Fibroblast of mammary gland (primary cell): ENCODE measurements around the gene RPH3AL.

Source experiments
- DNase-seq: peaks from one replicate; pipeline ENCODE4 v3.0.0-alpha.2; 2010; ENCODE audit warnings: low read depth
- H3K4me3 ChIP-seq: 2 replicates; pipeline ENCODE4 v1.5.1; 2011; ENCODE audit warnings: low read depth, mild to moderate bottlenecking, low read length, moderate library complexity; ENCODE audit not compliant: control insufficient read depth
- TF ChIP-seq, protein P1 (sequence below): conservative IDR thresholded peaks from 2 replicates; pipeline ENCODE4 v1.5.1; 2011; ENCODE audit warnings: low read depth, low read length, inconsistent platforms; ENCODE audit not compliant: control insufficient read depth, insufficient read depth

RPH3AL gene

DNA sequence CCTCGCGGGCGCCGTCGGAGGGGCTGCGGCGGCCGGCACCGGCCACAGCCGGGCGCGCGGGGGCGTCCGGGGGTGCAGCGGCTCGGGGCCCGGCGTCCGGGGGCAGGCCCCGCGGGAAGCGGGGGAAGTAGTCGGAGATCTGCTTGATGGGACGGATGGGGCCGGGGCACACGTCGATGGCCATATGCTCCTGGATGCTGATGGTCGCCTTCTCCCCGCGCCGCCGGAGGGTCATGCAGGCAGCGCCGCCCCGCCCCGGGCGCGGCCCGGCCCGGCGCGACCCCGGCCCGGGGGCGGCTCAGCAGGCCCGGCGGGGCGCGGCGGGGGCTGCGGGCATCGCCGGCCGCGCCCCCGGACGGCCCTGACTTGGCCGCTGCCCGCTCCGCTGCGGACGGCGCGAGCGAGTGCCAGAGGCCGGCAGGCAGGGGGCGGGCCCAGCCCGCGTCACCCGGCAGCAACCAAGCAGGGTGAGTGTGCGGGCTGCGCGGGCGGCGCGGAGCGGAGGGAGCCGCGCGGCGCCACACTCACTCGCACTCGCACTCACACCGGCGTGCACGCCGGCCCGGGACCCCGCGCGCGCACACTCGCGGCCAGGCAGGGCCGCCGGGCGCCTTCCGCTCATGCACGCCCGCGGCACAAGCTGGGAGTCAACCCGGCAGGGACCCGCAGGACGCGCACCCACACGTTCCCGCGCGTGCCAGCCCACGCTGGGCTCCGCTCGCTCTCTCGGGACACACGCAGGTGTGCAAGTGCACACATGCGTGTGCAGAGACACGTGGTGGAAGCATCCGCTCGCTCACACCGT, 171.2 kb downstream of the RPH3AL start, which contains the start of gene DOC2B:
Gene DOC2B, minus strand, starts transcription at position 406 of the 805 bp plus-strand sequence. Its CDS starts 171 bp downstream, at position 235.
- peak; percentile 30 for DNase-seq
- TF ChIP-seq, protein P1, sequence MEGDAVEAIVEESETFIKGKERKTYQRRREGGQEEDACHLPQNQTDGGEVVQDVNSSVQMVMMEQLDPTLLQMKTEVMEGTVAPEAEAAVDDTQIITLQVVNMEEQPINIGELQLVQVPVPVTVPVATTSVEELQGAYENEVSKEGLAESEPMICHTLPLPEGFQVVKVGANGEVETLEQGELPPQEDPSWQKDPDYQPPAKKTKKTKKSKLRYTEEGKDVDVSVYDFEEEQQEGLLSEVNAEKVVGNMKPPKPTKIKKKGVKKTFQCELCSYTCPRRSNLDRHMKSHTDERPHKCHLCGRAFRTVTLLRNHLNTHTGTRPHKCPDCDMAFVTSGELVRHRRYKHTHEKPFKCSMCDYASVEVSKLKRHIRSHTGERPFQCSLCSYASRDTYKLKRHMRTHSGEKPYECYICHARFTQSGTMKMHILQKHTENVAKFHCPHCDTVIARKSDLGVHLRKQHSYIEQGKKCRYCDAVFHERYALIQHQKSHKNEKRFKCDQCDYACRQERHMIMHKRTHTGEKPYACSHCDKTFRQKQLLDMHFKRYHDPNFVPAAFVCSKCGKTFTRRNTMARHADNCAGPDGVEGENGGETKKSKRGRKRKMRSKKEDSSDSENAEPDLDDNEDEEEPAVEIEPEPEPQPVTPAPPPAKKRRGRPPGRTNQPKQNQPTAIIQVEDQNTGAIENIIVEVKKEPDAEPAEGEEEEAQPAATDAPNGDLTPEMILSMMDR: no peak
- H3K4me3 ChIP-seq: no peak within 1 kb of the TSS

DNA sequence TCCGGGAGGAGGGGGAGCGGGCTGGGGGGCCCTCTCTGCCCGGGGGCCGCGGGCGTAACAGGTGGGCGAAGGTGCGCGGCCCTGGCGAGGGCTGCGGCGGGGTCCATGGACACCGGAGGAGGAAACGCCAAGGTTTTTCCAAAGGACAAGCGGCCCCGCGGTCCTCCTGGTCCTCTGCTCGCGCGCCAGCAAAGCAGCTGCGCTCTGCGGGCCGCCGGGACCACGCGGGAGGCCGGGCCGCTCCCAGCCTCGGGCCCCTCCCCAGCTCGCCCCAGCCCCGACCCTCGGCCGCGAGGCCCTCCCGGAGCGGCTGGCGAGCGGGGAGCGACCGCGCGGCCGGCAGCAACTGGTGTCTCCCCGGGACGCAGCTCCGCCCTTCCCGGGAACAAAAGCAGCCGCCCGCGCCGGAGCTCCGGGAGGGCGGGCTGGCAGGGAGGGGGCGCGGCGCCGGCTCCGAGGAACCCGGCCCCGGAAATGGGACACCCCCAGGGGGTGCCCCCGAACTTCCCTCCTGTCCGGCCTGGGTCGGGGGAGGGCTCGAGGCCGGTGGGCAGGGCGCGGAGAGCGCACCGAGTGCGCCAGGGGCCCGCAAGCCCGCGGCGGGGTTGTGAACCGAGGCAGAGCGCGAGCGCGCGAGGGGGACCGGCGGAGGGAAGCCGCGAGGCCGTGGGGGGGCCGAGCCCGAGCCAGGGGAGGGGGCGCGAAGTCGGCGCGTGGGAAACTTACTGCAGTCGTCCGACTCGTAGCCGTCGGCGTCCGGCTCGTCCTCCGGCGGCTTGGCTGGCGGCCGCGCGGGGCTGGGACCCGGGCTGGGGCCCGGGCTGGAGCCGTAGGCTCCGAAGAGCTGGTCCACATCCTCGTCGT, 172.0 kb downstream of the RPH3AL start:
- TF ChIP-seq, protein P1: no peak
- DNase-seq: no peak
- no peak overlapping the region for H3K4me3 ChIP-seq

DNA sequence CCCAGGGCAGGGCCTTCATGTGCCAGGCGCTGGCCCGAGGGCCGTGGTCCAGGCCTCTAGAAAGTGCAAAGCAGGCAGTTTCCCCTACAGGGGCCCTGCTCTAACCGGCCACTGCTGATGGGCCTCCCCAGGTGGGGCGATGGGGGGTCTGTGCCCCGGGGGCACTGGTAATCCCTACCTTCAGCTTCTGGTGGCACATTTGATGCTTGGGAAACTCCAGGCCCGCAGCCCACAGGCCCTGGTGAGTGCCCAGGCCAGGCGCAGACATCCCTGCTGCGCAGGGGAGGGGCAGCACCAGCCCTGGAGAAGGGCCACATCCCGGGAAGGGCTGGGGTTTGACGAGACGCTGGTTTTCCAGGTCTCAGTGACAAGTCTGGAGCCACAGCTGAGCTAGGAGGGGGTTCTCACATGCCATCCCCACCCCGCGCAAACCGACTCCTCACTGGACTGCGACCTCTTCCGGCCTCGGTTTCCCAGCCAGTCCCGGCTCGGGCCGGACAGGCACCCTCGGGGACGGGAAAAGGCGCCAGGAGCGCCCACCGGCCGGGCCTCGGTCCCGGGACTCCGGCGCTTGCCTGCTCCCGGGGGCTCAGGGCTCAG, 172.7 kb downstream of the RPH3AL start:
- TF ChIP-seq, protein P1: no peak
- no peak overlapping the region for H3K4me3 ChIP-seq
- no peak for DNase-seq

DNA sequence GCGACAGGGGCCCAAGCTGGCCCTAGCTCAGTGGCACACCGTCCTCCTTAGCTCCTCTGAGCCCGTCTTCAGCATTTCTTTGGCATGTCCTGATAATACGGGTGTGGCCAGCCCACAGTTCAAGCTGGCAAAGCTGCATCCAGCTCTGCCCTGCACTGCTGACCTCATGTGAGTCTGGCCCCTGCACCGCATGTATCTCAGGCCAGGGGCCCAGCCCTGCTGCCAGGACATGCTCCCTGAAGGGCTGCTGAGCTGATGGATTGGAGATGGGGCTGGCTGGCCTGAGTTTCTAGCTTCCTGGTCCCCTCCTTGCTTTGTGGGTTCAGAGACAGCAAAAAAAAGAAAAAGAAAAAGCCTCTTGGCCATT, 173.6 kb downstream of the RPH3AL start:
- H3K4me3 ChIP-seq: no peak overlapping the region
- TF ChIP-seq, protein P1: no peak
- DNase-seq: no peak

DNA sequence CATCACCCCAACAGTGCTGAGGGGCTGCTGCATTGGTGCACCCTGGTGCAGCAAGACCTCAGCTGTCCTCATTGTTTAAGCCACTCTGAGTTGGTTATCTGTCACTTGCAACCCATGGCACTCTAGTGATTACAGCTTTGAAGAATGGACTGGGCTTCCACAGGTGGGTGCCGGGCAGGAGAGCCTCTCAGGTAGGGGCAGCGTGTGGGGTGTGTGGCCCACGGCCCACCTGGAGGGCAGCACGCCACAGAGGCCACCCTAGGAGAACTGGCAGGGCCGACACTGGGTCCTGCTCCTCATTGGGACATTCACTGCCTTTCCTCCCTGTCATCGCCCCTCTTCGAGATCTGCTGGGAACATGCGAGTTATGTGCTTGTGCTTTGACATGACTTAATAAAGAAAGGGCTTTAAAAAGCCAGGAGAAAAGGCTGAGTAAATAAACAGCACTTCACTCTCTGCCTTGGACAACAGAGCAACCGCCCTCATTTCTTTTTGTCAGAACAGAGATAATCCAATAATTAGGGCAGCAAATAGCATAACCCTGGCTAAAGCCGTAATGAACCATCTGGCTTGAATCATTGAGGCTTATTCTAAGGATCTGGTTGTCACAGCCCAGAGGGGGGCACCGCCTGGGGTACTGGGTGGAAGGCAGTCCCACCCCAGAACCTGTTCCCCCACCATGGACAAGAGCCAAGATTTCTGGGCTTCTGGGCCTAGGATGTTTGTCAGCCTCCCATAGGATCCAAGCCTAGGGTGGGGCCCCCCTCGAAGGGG, 174.1 kb downstream of the RPH3AL start:
- H3K4me3 ChIP-seq: no peak overlapping the region
- no peak for DNase-seq
- TF ChIP-seq, protein P1: no peak

DNA sequence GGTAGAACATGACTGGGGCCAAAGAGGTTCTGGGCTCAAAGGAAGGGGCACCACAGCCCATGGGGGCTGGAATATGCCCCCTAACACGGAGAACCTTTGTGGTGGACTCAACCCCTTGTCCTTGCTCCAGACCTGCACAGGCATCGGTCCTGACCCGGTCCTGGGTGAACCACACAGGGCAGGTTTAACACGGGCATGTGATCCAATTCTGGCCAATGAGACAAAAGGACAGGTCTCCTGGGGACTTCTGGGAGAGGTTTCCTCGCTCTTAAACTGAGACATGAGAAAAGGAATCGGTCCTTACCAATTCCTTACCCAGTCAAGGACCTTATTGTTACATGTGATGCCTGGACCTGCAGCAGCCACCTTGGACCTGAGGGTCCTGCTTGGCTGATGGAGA, 174.8 kb downstream of the RPH3AL start:
- DNase-seq: no peak
- no peak overlapping the region for H3K4me3 ChIP-seq

More for the DNA sequence above, 174.8 kb downstream of the RPH3AL start:
- TF ChIP-seq, protein P1: no peak
